IPS DF 4.7 (cell line): Measurements from ENCODE around the gene APCDD1L.
"Not testable (repeated sequence)": the region's sequence is repeated elsewhere in the genome, so short reads cannot be mapped to it uniquely, and the experiment has no call there.

ENCODE experiments used
- DNase-seq: peaks from one replicate; pipeline ENCODE4 v3.0.0-alpha.2; 2013; ENCODE audit warnings: low spot score; ENCODE audit errors: extremely low read depth

The APCDD1L gene

DNA sequence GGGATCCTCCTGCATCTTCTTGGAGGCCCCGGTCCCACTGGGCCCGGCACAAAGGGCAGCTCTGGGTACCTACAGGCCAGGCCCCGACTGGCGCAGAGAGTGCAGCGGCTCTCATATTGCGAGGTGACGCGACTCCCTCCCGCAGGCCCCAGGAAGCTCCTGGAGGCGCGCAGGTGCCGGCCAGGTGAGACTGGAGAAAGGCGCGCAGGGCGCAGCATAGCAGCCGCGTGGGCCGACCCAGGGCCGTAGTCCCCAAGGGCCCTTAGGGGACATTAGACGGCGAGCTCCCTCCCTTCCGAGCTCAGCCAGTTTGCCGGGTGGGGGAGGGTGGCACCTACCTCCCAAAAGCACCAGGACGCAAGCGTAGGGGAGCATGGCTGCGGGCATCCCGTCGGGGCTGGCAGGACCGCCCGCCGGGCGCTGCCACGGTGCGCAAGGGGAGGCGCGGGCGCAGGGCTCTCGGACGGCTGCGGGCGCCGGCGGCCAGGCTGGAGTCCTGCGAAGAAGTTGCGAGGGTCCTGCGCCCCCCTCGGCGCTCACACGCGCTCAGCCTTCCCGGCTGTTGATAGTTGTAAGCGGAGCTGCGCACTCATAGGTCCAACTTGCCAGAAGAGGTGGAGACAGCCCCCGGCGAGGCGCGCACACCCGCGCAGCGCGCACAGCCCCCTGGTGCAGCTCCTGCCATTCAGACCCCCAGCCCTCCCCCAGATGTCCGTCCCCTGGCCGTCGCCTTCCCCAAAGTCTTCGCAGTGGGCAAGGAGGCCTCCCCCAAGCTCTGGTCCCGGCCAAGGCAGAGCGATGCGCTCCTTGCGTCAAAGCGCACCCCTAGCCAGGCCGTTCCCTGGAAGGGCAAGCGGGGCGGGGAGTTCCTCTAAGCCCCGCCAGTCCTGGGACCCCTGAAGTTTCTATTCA, 622 bp downstream of the APCDD1L start:
- DNase-seq = no peak

DNA sequence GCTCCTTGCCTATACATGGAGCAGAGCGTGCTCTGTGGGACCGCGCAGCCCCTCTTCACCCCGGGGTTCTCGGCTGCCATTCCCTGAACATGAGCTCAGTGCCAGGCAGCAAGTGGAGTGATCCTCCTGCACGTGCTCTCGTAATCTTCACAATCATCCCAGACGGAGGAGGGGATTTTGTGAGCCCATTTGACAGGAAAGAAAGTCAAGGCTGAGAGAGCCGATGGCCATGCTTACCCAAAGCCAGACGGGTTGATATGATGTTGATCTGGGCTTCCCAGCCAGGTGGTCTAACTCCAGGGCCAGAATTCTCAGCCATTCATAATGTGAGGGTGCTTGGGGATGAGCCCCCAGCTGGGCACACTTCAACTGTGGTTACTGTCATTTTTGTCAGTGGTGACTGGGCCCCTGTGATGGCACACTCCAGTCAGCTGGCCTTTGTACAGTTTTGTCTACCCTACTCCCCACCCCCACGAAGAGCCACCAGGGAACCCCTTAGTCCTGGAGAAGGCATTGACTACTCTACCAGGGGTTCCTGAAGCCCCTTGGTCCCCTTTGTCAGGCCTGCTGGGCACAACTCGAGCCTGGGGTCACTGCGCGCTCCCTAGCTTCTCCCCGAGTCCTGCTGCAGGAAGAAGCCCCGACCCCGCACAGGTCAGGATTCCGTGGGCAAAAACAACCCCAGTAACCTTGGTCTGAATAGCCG, 1.5 kb downstream of the APCDD1L start:
- no peak for DNase-seq

DNA sequence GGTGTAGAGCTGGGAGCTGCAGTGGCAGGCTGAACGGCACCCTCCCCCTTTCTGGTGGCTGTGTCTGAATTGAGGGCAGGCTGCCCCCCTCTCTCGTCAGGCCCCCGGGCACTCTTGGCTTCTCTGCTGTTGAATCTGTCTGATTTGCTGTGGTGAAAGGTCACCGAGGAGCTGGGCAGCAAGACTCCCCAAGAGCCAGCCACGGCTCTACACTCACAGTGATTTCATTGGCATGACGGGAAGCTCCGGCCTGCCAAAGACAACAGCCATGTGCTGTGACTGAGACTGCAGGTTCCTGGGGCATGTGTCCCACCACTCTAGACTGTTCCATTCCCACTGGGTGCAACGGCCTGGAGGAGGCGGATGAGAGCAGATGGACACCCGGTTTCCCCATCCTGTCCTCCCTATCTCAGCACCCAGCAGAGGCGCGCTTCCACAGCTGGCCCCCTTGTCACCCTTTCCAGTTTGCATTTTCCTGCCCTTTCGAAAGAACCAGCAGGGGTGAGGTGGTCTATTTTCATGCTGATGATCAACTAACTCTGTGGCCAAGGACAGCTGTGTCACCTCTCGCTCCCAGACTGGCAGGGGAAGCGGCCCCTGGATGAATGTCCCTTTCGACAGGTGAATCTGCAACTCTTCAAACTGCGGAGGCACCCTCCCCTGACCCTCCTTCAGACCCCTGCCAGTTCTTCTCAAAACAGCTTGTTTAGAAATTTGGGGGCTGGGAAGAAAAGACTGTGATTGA, 2.2 kb downstream of the APCDD1L start:
- no peak for DNase-seq

DNA sequence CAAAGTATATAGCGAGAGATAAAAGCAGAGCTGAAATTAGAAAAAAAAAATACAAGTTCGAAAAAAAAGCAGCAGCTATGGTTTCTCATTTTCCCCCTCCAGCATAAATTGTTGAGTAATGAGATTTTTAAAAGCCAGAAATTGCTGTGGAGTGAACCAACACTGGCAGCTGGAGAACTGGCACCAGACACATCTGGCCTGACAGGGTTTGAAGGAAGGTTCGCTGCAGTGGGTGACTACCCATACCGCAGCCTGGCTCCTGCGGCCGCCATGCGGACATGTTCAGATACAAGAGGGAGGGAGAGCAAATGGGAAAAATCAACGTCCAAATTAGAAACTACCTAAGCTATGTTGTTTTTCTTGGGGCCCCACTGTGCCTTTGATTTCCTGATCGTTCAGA, 3.3 kb downstream of the APCDD1L start:
- no peak for DNase-seq

DNA sequence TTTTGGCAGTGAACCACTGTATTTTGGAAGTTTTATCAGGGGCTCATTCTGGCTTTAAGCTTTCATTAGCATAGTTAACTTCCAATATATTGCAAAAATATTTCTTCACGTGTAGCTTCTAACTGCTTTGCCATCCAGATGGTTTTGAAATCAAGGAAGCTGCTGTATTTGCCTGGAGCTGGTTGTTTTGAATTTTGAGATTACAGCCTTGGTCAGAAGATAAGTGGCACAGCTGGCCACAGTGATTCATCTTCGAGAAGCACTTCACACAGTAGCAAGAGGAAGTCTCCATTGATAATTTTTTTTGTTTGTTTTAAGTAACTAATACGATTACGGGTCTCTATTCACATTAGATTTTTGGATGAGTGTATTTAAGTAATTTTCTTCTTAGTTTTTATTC, 3.8 kb downstream of the APCDD1L start:
- no peak for DNase-seq

DNA sequence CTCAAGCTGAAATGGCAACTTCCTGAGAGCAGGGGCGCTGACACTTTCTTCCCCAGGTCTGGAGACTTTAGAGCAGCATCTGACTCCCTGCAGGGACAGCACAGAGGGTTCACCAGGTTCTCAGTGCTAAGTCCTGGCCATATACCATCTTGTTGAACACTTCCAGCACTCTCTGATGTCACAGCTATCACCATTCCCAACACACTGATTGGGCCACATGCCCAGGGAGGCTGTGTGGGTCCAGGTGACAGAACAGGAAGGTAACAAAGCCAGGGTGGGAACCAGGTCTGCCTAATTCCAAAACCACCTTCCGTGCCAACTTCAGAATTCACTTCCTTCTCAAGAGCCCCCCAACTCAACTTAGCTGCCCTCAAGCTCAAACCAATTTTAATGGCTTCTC, 4.3 kb downstream of the APCDD1L start:
- no peak for DNase-seq

DNA sequence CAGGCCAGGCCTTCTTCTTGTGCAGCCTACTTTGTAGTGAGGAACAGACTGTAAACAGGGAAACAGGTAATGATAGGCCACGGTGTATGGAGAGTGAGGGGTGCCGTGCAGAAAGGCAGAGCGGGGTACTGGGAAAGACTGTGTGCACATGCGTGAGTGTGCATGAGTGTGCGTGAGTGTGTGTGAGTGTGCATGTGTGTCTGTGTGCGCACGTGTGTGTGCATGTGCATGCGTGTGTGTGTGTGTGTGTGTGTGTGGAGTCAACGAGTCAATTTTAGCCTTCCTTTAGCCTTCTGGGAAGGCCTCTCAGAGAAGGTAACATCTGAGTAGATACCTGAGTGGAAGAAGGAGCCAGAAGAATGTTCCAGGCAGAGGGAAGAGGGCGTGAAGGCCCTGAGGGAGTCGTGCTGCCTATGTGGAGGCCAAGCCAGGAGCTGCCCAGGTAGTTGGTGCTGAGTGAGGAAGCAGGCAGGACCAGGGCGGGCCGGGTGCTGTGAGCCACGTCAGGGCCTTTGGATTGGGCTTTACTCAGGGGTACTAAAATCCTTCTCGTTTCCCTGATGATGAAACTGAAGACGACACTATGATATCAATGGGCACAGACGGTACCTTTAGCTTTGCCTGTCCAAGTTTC, 6.3 kb downstream of the APCDD1L start:
- no peak for DNase-seq

DNA sequence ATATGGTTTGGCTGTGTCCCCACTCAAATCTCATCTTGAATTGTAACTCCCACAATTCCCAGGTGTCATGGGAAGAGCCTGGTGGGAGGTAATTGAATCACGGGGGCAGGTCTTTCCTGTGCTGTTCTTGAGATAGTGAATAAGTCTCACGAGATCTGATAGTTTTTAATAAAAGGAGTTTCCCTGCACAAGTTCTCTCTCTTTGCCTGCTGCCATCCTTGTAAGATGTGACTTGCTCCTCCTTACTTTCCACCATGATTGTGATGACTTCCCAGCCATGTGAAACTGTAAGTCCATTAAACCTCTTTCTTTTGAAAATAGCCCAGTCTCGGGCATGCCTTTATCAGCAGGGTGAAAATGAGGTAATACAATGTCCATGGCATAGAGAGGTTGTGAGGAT, 8.2 kb downstream of the APCDD1L start:
- not testable (repeated sequence) for DNase-seq

DNA sequence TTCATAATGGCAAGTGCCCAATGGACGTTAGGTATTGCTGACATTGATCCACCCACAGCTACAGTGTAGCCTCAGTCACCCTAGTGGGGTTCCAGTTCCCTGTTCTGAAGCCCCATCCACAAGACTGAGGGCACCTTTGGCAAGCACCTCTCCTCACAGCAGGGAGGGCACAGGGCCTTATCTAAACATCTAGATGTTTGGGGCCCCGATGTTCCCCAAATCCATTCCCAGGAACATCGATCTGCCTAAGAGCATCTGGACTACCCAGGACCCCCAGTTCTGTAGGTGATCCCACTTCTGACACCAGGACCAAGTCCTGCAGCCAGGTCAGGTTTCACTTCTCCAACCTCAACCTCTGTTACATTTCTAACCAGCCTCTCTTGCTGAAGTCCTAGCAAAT, 10.6 kb downstream of the APCDD1L start:
- DNase-seq = no peak

DNA sequence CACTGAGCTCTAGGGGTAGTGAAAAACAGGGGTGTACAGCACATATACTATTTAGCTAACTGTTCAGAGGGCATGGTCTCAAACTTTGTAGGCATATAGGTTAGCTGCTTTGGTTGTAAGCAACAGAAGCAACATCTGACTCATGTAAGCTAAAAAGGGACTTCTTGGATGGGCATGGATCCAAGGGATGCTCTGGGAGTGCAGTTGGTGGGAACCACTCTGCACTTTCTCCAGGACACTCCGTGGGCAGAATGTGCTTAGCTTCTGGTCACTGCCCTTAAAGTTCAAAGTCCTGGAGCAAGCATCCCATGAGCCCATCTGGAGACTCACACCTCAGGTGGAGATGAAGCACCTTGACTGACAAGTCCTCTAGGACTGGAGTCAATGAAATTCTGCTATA, 11.5 kb downstream of the APCDD1L start:
- no peak for DNase-seq

DNA sequence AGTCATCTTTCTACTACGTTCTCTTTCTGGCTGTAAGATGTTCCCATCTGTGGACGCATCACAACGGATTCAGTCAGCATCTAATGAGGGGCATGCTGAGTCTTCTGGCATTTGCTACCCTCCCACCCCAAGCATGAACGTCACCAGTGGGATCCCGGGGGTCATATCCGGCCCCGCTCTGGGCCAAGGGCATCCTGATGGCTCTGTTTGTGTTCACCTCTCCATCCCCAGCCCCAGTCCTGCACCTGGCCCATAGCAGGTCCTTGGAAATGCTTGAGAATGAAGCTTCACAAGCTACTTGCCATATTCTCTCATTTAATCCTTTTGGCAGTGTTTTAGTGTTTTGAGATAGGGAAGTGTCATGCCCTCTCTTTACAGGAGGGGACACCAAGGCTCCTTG, 14.9 kb downstream of the APCDD1L start:
- no peak for DNase-seq

DNA sequence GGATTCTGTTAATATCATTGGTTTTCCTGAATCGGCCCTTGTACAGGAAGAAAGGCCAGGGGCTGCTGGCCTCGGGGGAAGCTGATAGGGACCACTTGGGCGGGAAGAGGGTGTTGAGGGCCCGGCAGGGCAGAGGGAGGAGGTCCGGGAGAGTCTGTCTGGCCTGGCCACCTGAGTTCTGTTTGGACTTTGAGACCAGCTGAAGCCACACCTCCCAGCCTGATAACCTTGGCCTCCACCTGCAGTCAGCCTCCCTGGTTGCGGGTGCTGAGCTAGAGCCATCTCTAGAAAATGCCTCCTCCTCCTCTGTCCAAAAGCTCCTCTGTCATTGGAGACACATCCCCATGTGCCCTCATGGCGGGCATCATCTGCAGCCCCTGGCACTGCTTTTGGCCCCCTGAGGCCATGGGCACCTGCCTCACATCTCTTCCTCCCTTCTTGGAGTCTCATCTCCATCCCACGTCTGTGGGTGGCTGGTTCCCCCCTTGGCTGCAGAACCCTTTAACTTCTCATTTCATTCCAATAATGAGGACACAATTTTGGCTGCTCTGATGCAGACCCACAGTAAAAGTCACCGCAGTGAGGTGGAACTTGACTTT, 16.6 kb downstream of the APCDD1L start:
- DNase-seq = no peak

DNA sequence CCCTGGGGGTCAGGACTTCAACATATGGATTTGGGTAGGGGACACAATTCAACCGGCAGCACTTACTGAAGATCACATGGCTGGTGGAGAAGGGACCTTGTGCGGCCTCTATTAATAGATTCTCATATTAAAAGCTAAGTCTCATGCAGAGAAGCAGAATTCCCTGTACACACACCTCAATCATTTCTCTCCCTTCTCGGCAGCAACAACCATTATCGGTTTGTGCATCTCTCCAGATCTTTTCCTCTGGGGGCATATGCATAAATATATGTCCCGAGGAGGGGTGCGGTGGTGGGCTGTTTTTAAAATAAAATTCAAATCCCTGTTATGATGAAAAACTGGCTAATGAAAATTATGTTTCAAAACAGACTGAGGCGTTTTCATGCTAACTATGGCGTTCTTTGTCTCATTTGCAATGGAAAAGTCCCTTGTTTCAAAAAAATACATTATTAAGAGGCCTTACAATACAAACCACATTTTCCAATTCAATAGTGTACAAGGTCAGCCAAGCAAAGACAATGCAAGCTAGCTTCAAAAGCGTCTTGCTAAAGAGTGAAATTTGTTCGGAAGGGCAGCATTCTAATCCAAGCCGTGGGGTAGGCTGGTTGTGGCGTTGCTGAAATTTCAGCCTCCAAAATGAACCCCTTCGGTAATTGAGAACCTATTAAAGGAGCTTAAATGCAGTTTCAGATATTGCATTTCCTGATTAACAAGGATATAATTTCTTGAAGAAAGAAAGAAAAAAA, 17.3 kb downstream of the APCDD1L start:
- no peak for DNase-seq

DNA sequence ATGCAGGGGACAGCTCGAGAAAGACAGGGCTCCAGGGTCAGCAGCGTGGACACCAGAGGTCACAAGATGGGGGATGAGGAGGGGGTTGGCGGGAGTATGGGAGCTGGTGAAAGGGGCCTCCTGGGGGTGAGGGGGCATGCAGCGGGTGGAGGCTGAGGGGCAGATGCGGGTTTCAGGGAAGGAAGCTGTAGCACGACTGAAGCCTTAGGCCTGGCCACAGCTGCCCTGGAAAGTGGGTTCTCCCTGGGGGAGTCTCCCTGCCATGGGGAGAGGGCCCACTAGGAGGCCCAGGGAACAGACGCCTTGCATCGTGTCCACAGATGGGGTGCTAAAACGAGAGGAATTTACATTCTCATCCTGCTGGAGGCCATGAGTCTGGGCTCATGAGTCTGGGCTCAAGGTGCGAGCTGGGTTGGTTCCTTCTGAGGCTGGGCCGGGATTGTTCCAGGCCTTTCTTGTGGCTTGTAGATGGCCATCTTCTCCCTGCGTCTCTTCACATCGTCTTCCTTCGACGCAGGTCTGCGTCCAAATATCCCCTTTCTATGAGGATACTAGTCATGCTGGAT, 18.0 kb downstream of the APCDD1L start:
- DNase-seq = no peak

DNA sequence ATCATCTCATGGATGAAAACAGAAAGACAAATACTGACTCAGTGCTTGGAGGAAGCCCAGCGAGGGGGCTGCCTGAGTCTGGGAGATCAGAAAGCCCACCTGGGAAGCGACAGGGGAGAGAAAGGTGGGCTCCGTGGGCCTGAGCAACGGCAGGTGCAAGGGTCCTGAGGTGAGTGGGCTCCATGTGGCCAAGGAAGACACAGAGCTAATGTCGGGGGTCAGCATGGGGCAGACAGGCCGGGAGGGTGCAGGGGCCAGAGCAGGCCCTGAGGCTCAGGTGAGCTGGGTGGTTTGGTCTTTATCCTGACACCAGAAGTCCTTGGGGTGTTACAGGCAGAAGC, 18.8 kb downstream of the APCDD1L start:
- no peak for DNase-seq

DNA sequence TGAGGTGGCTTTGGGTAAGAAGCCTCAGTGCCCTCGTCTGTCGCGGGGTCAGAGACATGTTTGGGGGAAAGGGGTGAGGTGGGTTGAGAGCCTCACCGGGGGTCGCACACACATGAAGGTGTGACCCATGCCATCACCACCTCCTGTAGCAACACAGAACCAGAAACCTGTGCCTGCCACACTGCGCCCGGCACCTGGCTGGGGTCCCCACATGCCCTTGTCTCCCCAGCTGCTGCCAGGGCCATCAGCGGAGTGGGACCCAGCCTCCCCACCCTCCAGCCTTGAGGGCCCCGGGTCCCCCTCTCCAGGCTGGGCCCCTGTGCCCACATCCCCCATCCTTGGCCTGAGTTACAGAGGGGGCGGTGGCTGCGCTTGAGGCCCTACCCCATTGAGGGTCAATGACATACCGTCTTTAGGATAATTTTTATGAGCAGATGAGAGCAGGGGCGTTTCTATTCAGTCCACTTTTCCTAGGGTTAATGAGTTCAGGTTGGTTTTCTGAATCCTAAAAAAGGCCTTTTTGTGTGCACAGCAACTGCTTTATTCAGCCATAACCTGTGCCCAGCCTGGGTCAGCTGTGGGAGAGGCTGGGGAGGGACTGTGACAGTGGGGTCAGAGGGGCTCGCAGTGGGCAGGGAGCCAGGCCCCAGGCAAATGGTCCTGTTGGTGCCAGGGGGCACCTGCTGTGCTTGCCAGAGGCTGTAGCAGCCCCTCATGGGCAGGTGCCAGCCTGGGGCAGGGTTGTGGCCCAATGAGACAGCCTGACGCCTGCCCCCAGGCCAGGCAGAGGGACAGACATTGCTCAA, 19.4 kb downstream of the APCDD1L start:
- DNase-seq = no peak

DNA sequence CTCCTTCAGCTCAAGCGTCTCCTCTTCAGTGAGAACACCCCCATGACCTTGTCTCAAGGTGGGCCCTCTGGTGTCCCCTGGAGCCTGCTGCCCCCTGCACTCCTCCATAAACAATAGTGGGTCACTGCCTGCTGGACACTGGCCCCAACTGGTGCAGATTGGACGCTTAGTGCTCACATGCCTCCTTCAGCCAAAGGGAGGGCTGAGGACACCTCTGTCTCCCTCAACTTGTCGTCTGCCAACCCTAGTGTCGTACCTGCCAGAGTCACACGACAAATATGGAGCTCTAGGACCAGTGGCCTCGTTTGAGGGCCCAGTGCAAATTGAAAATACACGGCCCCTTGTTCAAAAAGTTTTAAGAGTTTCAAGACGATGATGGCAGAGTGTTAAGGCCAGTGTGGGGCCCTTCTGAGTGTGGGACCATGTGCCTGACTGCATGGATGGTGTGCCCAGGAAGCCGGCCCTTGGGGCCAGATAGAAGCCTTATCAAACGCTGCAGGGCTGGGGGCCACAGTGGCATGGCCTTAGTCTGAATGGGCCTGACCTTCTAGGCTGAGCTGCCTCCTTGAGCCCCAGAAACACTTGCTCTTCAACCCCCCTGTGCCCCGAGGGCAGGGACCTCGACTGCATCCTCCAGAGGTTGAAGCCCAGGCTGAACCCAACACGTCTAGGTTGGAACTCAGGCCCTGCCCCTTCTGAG, 20.1 kb downstream of the APCDD1L start:
- no peak for DNase-seq

DNA sequence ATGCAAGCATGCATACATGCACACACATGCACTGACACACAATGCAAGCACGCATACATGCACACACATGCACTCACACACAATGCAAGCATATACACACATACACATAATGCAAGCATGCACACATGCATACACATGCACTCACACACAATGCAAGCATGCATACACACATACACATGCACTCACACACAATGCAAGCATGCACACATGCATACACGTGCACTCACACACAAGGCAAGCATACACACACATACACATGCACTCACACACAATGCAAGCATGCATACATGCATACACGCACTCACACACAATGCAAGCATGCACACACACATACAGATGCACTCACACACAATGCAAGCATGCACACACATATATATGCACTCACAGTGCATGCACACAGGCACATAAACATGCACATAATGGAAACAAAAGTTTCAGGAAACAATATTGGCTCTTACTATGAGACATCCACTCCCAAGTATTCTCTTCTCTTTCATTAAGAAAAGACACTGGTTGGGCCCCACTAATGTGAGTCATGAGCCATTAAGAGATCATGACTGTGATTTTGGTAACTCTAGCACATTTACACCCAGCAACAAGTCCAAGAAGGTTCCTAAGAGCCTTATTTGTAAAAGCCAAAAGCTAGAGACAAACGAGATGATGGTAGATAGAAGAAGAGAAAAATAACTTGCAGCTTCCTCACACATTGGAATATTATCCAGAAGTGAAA, 22.2 kb downstream of the APCDD1L start:
- DNase-seq = no peak
